HG03469 (cell line): ENCODE measurements around the gene MAST4.

Experiments
- ATAC-seq: cut with Tn5 transposase; IDR thresholded peaks from one replicate; pipeline ENCODE4 v1.9.1; 2021; ENCODE audit warnings: mild to moderate bottlenecking, moderate library complexity, moderate number of reproducible peaks; ENCODE audit not compliant: unreplicated experiment

The MAST4 gene

GRCh38 chr5:66603164-66603563, 7.0 kb downstream of the MAST4 start:
- ATAC-seq = no peak

GRCh38 chr5:66603881-66604280, 7.7 kb downstream of the MAST4 start:
- ATAC-seq = no peak

- ATAC-seq = no peak
Measured at GRCh38 chr5:66606713-66607112, 10.5 kb downstream of the MAST4 start.

GRCh38 chr5:66608501-66608900, 12.3 kb downstream of the MAST4 start:
- no peak for ATAC-seq

- ATAC-seq = no peak
Measured at GRCh38 chr5:66609615-66610014, 13.4 kb downstream of the MAST4 start.

- no peak for ATAC-seq
Measured at GRCh38 chr5:66612226-66612625, 16.0 kb downstream of the MAST4 start.

- ATAC-seq = no peak
Measured at GRCh38 chr5:66615136-66615535, 18.9 kb downstream of the MAST4 start.

- ATAC-seq = no peak
Measured at GRCh38 chr5:66615894-66616293, 19.7 kb downstream of the MAST4 start.

- peak; percentile 9 for ATAC-seq
Measured at GRCh38 chr5:66616520-66617225, 20.5 kb downstream of the MAST4 start.

GRCh38 chr5:66617226-66617861, 21.2 kb downstream of the MAST4 start:
- peak; percentile 49 for ATAC-seq

GRCh38 chr5:66617991-66618768, 22.0 kb downstream of the MAST4 start:
- no peak for ATAC-seq

- ATAC-seq = no peak
Measured at GRCh38 chr5:66620711-66621110, 24.5 kb downstream of the MAST4 start.

- ATAC-seq = no peak
Measured at GRCh38 chr5:66621146-66621545, 25.0 kb downstream of the MAST4 start.

- no peak for ATAC-seq
Measured at GRCh38 chr5:66621736-66622135, 25.5 kb downstream of the MAST4 start.

GRCh38 chr5:66628561-66628960, 32.4 kb downstream of the MAST4 start:
- no peak for ATAC-seq

GRCh38 chr5:66629446-66629845, 33.3 kb downstream of the MAST4 start:
- no peak for ATAC-seq

GRCh38 chr5:66633754-66634153, 37.6 kb downstream of the MAST4 start:
- no peak for ATAC-seq

- ATAC-seq = no peak
Measured at GRCh38 chr5:66634601-66635000, 38.4 kb downstream of the MAST4 start.

- ATAC-seq = no peak
Measured at GRCh38 chr5:66637994-66638393, 41.8 kb downstream of the MAST4 start.

GRCh38 chr5:66639037-66639436, 42.8 kb downstream of the MAST4 start:
- ATAC-seq = no peak

GRCh38 chr5:66642538-66642937, 46.3 kb downstream of the MAST4 start:
- no peak for ATAC-seq

GRCh38 chr5:66643387-66643786, 47.2 kb downstream of the MAST4 start:
- ATAC-seq = no peak
